ENCODE results near the gene PNPLA2.

Gene PNPLA2

GRCh38 chr11:818396-819128 is at the start of gene PNPLA2:
TSS of gene PNPLA2 (plus strand) at chr11:818914. CDS start at chr11:819719, 805 bp downstream.
- no peak for DNase-seq (ENCODE audit: low read depth in 3 of 3, low spot score in 1 of 3)

GRCh38 chr11:769887-770641 is 48.6 kb upstream of the PNPLA2 start:
- no peak for DNase-seq (ENCODE audit: low read depth in 3 of 3, low spot score in 1 of 3)

- no peak for DNase-seq (ENCODE audit: low read depth in 3 of 3, low spot score in 1 of 3)
These were observed 47.8 kb upstream of the PNPLA2 start for GRCh38 chr11:770642-771616.

GRCh38 chr11:771617-772204 is 47.0 kb upstream of the PNPLA2 start:
- no peak for DNase-seq (ENCODE audit: low read depth in 3 of 3, low spot score in 1 of 3)

DNA sequence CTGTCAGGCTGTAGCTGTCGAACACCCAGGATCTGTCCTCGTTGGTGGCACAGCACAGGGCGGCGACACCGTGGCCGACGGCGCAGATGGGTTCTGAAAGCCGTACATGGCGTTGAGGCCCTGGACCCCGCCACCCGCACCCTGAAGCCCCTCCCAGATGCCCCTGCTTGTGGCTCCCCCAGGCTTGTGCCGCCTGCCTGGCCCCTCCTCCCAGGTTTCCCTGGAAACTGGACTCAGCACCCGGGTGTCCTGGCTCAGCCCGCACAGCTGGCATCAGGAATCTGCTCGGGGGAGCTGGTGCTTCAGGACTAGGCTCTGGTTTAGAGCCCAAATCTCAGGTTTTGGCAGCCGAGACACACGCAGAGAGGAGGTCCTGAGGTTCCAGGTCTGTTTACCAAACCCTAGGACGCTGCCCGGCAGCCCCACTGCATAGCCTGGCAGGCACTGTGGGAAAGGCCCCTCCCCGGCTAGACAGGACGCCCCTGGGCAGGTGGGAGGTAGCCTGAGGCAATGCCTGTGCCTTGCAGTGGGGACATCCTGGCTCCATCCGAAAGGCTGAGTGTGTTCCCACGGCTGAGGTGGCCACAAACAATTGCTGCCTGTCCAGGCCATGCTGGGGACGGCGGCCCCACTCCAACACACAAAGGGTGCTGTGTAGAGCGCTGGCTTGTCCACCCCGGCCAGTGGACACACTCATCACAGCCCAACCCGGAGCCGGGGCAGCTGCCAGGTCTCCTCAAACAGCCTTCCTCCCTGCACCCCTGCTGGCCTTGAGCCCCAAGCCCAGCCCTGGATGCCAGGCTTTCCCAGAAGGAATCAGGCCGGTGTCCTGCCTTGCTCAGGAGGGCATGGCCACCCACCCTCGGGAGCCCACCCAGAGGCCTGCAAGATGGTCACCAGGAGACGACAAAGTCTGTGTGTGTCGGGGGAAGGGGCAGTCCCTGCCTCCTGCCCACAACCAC is 46.0 kb upstream of the PNPLA2 start:
- DNase-seq (ENCODE audit: low read depth in 3 of 3, low spot score in 1 of 3) = no peak

- DNase-seq (ENCODE audit: low read depth in 3 of 3, low spot score in 1 of 3) = no peak
These were observed 45.3 kb upstream of the PNPLA2 start for GRCh38 chr11:773425-773824.

- DNase-seq (ENCODE audit: low read depth in 3 of 3, low spot score in 1 of 3) = no peak
These were observed 44.9 kb upstream of the PNPLA2 start for GRCh38 chr11:773830-774229.

DNA sequence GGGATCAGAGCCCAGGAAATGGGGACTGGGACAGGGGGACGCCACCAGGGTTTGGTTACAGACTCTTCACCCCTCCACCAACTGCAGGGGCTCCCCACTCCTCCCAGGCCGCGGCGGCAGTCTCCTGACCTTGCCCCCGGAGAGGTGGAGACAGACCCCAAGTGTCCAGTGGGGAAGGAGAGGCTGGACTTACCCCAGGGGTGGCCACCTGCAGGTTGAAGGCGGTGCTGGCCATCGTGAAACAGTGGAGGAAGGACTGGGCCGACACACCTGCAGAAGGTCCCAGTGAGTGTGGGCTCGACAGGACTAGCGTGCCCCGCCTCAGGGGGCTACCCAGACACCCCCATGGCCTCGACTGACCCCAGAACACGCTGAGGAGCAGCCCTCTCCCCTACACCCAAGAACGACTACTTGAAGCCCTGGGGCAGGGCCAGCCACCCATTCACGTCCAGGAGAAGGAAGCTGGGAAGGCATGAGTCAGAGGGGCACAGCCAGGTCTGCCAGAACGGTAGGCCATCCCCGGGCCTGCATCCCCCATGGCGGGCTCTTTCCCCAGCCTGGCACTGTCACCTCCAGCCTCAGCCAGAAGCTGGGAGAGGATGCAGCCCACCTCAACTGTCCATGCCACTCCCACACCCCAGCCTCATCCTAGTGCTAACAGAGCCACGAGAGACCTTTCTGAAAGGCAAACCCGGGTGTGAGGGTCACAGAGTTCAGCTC is 43.7 kb upstream of the PNPLA2 start:
- DNase-seq (ENCODE audit: low read depth in 3 of 3, low spot score in 1 of 3) = no peak

DNA sequence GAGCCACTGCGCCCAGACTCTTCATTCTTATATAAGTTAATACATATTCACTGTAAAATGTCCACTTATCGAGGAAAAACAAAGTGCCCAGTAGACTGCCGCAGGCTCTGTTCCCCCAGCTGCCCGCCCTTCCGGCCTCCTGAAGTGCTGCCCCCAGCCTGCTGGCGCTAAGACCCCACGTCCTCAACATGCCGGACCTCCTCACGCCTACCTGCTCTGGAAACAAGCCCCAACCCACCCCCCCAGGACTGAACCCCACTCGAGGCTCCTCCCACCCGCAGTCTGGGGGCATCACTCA is 42.5 kb upstream of the PNPLA2 start:
- DNase-seq (ENCODE audit: low read depth in 3 of 3, low spot score in 1 of 3) = no peak

DNA sequence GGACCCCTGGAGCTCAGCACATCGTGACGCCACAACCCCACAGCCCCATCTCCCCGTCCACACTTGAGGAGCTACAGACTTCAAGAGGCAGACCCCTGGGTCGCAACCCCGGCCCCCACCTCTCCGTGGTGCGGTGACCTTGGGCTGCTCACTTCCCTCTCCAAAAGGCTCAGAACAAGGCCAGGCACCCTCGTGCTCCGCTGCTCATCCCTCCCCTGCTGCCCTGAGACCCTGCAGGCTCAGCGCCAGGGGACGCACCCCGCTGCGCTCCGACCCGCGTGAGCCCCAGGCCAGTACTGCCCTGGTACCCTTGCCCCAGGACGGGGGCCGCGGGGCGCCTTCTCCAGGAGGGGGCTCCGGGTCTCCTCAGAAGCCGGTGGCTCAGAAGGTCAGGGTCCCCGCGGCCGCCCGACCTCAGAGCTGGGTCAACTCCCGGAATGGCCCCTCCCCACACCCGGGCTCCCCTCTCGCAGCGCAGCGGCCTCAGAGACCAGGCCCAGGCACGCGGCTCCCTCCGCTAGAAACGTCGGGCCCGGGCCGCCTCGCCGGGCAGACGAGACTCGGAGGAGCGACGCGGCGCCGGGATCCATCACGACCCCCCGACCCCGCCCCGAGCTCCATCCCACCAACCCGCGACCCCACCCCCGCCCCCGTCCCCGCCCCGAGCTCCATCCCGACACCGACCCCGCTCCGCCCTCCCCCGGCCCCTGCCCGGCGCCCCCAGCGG is 42.0 kb upstream of the PNPLA2 start:
- peak in 2 of 3 donors; percentile 18 to 28 for DNase-seq (ENCODE audit: low read depth in 3 of 3, low spot score in 1 of 3)

- peak; percentile 81 to 95 (median 88) for DNase-seq (ENCODE audit: low read depth in 3 of 3, low spot score in 1 of 3)
These were observed 41.1 kb upstream of the PNPLA2 start, which contains the start of gene GATD1 for GRCh38 chr11:777288-778255. TSS of gene GATD1 (minus strand) at chr11:777487. CDS start at chr11:777462, 25 bp downstream.

- no peak for DNase-seq (ENCODE audit: low read depth in 3 of 3, low spot score in 1 of 3)
These were observed 39.4 kb upstream of the PNPLA2 start for GRCh38 chr11:778976-779954.

- DNase-seq (ENCODE audit: low read depth in 3 of 3, low spot score in 1 of 3) = no peak
These were observed 38.7 kb upstream of the PNPLA2 start for GRCh38 chr11:779955-780532.

DNA sequence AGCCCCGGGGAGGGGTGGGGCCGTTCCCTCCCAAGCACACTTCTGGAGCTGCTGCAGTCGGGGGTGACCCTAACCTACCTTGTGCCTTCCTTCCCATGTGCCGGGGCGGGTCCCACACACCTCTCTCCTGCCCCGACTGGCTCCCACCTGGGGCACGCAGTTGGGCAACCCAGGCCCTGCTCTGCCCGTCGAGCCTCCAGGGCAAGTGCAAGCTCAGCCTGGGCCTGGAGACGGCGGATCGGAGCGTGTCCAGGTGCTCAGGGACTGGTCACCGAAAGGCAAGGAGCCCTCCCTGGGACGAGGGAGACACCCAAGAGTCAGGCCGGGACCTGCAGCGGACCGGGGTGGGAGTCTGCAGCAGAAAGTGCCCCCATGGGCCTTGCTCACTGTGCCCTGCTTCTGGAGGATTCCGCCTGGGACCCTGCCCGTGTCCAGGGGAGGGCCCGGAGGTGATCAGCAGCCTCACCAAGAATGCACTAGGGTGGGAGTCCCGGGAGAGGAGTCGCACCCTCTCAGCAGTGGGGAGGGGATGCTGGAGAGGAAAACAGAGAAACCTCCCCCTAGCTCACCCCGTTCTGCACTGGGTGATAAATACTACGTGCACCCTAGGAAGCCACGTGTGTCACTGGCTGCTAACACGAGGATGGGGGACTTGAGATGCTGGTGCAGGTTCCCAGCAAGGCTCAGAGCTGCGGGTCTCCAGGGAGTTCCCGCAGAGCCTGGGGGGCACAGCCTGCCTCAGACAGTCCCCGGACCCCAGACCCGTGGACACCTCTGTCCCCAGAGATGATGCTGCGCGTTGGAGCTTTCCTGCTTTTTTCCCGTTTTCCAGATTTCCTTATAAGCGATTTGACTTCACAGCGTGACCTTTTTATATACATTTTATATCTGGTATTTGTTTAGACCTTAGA is 36.2 kb upstream of the PNPLA2 start:
- no peak for DNase-seq (ENCODE audit: low read depth in 3 of 3, low spot score in 1 of 3)

GRCh38 chr11:783581-784015 is 35.1 kb upstream of the PNPLA2 start:
- no peak for DNase-seq (ENCODE audit: low read depth in 3 of 3, low spot score in 1 of 3)

Data from stimulated activated CD4-positive, alpha-beta T cell treated with anti-CD3 and anti-CD28 coated beads, TNF-alpha, amount 100 ng/mL, for 1 hour (primary cell).